SU-DHL-6 (cell line): Measurements from ENCODE around the gene STARD10.

Source experiments
- H2AFZ ChIP-seq: fragments of 200-600 bp; sonication (generic); 2 replicates; pipeline ENCODE4 v1.6.1; 2014; ENCODE audit warnings: low read depth, mild to moderate bottlenecking, moderate library complexity, mixed read lengths, antibody characterized with exemption, low read length; ENCODE audit not compliant: severe bottlenecking
- H3F3A ChIP-seq: fragments of 200-600 bp; shearing (Covaris generic); 2 replicates; pipeline ENCODE4 v1.6.0; 2016; ENCODE audit warnings: antibody characterized with exemption, mild to moderate bottlenecking; ENCODE audit not compliant: insufficient read depth
- H3K27ac ChIP-seq: fragments of 200-600 bp; sonication (generic); 2 replicates; pipeline ENCODE4 v1.5.1; 2016; ENCODE audit warnings: low read depth, mild to moderate bottlenecking, low read length, moderate library complexity, mixed read lengths
- H3K27me3 ChIP-seq: fragments of 200-600 bp; sonication (generic), shearing (Covaris generic); 2 replicates; pipeline ENCODE4 v1.6.0; 2014; ENCODE audit warnings: mild to moderate bottlenecking, low read length
- H3K36me3 ChIP-seq: fragments of 200-600 bp; sonication (generic); 2 replicates; pipeline ENCODE4 v1.6.1; 2014; ENCODE audit warnings: mild to moderate bottlenecking, low read length, mixed read lengths
- H3K4me2 ChIP-seq: fragments of 300-600, 200-600 bp; shearing (Covaris generic), sonication (generic); 2 replicates; pipeline ENCODE4 v1.6.0; 2014; ENCODE audit warnings: low read length, low read depth, mild to moderate bottlenecking; ENCODE audit not compliant: poor library complexity, severe bottlenecking
- H3K4me3 ChIP-seq: fragments of 200-600 bp; sonication (generic); 2 replicates; pipeline ENCODE4 v1.5.1; 2014; ENCODE audit warnings: antibody characterized with exemption, low read length, mild to moderate bottlenecking, mixed read lengths; ENCODE audit not compliant: insufficient read depth, poor library complexity, severe bottlenecking
- H3K79me2 ChIP-seq: fragments of 200-600 bp; sonication (generic); 2 replicates; pipeline ENCODE4 v1.6.1; 2014; ENCODE audit warnings: mild to moderate bottlenecking, low read length, moderate library complexity; ENCODE audit not compliant: insufficient read depth
- H3K9ac ChIP-seq: fragments of 200-600 bp; sonication (generic); 2 replicates; pipeline ENCODE4 v1.7.0; 2014; ENCODE audit warnings: mild to moderate bottlenecking, low read length
- H3K9me2 ChIP-seq: fragments of 200-600 bp; sonication (generic); replicated peaks from 2 replicates; pipeline ENCODE4 v1.6.1; 2014; ENCODE audit warnings: low read length; ENCODE audit not compliant: insufficient read depth
- H3K9me3 ChIP-seq: fragments of 200-600 bp; sonication (generic); 2 replicates; pipeline ENCODE4 v1.6.1; 2014; ENCODE audit warnings: low read length, mixed read lengths; ENCODE audit not compliant: insufficient read depth
- H4K20me1 ChIP-seq: fragments of 200-600 bp; sonication (generic); 2 replicates; pipeline ENCODE4 v1.6.1; 2014; ENCODE audit warnings: low read depth, mild to moderate bottlenecking, antibody characterized with exemption, low read length, moderate library complexity, mixed read lengths
- CTCF ChIP-seq: fragments of 200-600 bp; sonication (generic); IDR thresholded peaks from one replicate; pipeline ENCODE4 v1.5.1; 2017; ENCODE audit warnings: antibody characterized with exemption, mild to moderate bottlenecking, low read length, moderate library complexity; ENCODE audit not compliant: insufficient read depth, poor library complexity, severe bottlenecking
- EZH2phosphoT487 ChIP-seq: fragments of 200-600 bp; sonication (generic), shearing (Covaris generic); conservative IDR thresholded peaks from 2 replicates; pipeline ENCODE4 v1.6.1; 2018; ENCODE audit warnings: mild to moderate bottlenecking, antibody characterized with exemption, low read length, moderate library complexity, mixed read lengths

STARD10 gene

GRCh38 chr11:72732329-72732728, 61.5 kb downstream of the STARD10 start:
- no peak overlapping the region for H3K4me3 ChIP-seq
- H3K27me3 ChIP-seq: no peaks in the 10 kb centered on the region
- H3K9me3 ChIP-seq: no peaks in the 10 kb centered on the region
- no peaks in the 10 kb centered on the region for H3K9me2 ChIP-seq
- no peak overlapping the region for H3K4me2 ChIP-seq
- no peak overlapping the region for H3K27ac ChIP-seq
- H3F3A ChIP-seq: no peaks in the 10 kb centered on the region
- TF ChIP-seq EZH2phosphoT487: no peak
- no peak for TF ChIP-seq CTCF
- no peaks in the 10 kb centered on the region for H3K36me3 ChIP-seq
- H3K79me2 ChIP-seq: no peaks in the 10 kb centered on the region
- H4K20me1 ChIP-seq: no peaks in the 10 kb centered on the region
- H3K9ac ChIP-seq: no peak overlapping the region
- H2AFZ ChIP-seq: no peak overlapping the region

- Histone ChIP-seq H3K4me3 (no peak overlapping the region), H3K36me3 (no peaks in the 10 kb centered on the region), H3K79me2 (no peaks in the 10 kb centered on the region), H3K9ac (no peak overlapping the region), H3K4me2 (no peak overlapping the region), H3K27ac (no peak overlapping the region), H2AFZ (no peak overlapping the region), H3K9me3 (no peaks in the 10 kb centered on the region), H3F3A (no peaks in the 10 kb centered on the region), H4K20me1 (no peaks in the 10 kb centered on the region), H3K9me2 (no peaks in the 10 kb centered on the region), H3K27me3 (no peaks in the 10 kb centered on the region)
- TF ChIP-seq EZH2phosphoT487 (no peak), CTCF (no peak)
Measured at GRCh38 chr11:72730737-72731136, 63.1 kb downstream of the STARD10 start.

GRCh38 chr11:72730243-72730642, 63.6 kb downstream of the STARD10 start:
- H2AFZ ChIP-seq: no peak overlapping the region
- no peak overlapping the region for H3K4me2 ChIP-seq
- TF ChIP-seq EZH2phosphoT487: no peak
- no peak for TF ChIP-seq CTCF
- H3K79me2 ChIP-seq: no peaks in the 10 kb centered on the region
- H3K9me3 ChIP-seq: no peaks in the 10 kb centered on the region
- no peaks in the 10 kb centered on the region for H3K27me3 ChIP-seq
- no peaks in the 10 kb centered on the region for H3K9me2 ChIP-seq
- no peak overlapping the region for H3K27ac ChIP-seq
- H3K36me3 ChIP-seq: no peaks in the 10 kb centered on the region
- no peaks in the 10 kb centered on the region for H3F3A ChIP-seq
- H3K4me3 ChIP-seq: no peak overlapping the region
- no peak overlapping the region for H3K9ac ChIP-seq
- H4K20me1 ChIP-seq: no peaks in the 10 kb centered on the region
